Pancreas (tissue), 10 donors: ENCODE data around the gene KPNB1. TPM values are rescaled to one million over a fixed set of nuclear protein-coding genes. Genes with fewer than 3 reads are reported as not detected.

ENCODE experiments used
- ATAC-seq, 4 donors: fragments of 200-7000 bp; cut with Tn5 transposase; one replicate each; pipeline versions ENCODE4 v1.8.0 to v1.9.1; 2020; ENCODE audit warnings: mild to moderate bottlenecking in 4 of 4, moderate library complexity in 4 of 4
- DNase-seq, 6 donors: peaks; one replicate each; pipeline ENCODE4 v3.0.0-alpha.2; 2020
- FAIRE-seq: peaks from 2 replicates; lab custom pipeline; 2012; peaks lifted over from hg19 to GRCh38; lab: Jason Lieb, UNC
- H3K27ac ChIP-seq, 4 donors: fragments of 200-600 bp; sonication (generic); 1 replicate in 3 of 4; 2 replicates in 1 of 4; pipeline versions ENCODE4 v1.5.0 to v1.8.0; 2020
- H3K27me3 ChIP-seq, 4 donors: fragments of 200-600 bp; one replicate each; pipeline ENCODE4 v1.8.0; 2021
- H3K36me3 ChIP-seq, 3 donors: fragments of 200-600 bp; sonication (generic) in 1 of 3; one replicate each; pipeline versions ENCODE4 v1.5.0 to v1.8.0; 2020 to 2021
- H3K4me1 ChIP-seq, 3 donors: fragments of 200-600 bp; one replicate each; pipeline ENCODE4 v1.8.0; 2021
- H3K4me3 ChIP-seq, 4 donors: fragments of 200-600 bp; sonication (generic) in 2 of 4; one replicate each; pipeline versions ENCODE4 v1.5.0 to v1.8.0; 2020 to 2021
- H3K9me3 ChIP-seq, 4 donors: fragments of 200-600 bp; one replicate each; pipeline ENCODE4 v1.8.0; 2021
- WGBS, 2 donors: extraction: QIAGEN DNeasy Blood & Tissue Kit; methylation state at CpG; one replicate each; pipeline ENCODE4 v1.1.7; 2013; 5-methylcytosine and 5-hydroxymethylcytosine counted together
- intact Hi-C, 3 donors: fragments of 100-400 bp; cut with DNase I; formaldehyde crosslinking; loops; one replicate each; pipeline versions ENCODE4 v1.11.1 to v1.14.2; 2022
- polyA plus RNA-seq, 2 donors: library from polyadenylated mRNA; stranded (reverse); fragments of 200-250 nt; gene quantifications; one replicate each; pipeline ENCODE4 v1.2.3, GENCODE V29; 2013
- total RNA-seq, 6 donors: library from RNA; stranded (reverse); fragmentation: NEBNext Ultra II Directional in 4 of 6; extraction: Animal tissue kit (Norgen Biotek cat#: 25700) in 4 of 6; gene quantifications; one replicate each; pipeline versions ENCODE4 v1.2.1 to v1.2.4, GENCODE V29; 2021 to 2023
- TF ChIP-seq, protein P1 (sequence below), 4 donors: fragments of 200-600 bp; sonication (generic) in 3 of 4; IDR thresholded peaks; one replicate each; pipeline versions ENCODE4 v1.5.0 to v1.8.0; 2021; ENCODE audit warnings: antibody characterized with exemption in 4 of 4
- donor health status: healthy with polysubstance abuse.
- donor health status: DM: no; HTN: no; CAD: no; lungs with moderate emphysema.
- donor health status: DM: no; HTN: no; CAD: no.
- donor health status: control.
- donor health status: control.
- donor health status: Bipolar disorder and iron deficiency.
- donor health status: DM: yes; HTN: yes; CAD: no.
- donor health status: DM: no; HTN: no; CAD: no.
- donor health status: DM: no; HTN: no; CAD: no.
- donor health status: DM: yes; HTN: yes; CAD: no.

Gene KPNB1
- total RNA-seq (100 to 1,000 TPM in 5 of 6 donors, 10 to 100 TPM in 1; 91.5 to 126 (median 118) TPM), polyA plus RNA-seq (10 to 100 TPM; 18.1 to 36.7 TPM)

GRCh38 chr17:47649153-47649971 is at the start of gene KPNB1:
Gene KPNB1, plus strand, starts transcription at chr17:47649919. Its CDS starts 326 bp downstream, at chr17:47650245.
- Histone ChIP-seq H3K27me3 (no peaks in the 10 kb centered on the region), H3K4me3 (peak within 1 kb of the TSS; percentile 67 to 87 (median 84)), H3K36me3 (peaks cover 4 to 16% (median 5%) of the 10 kb centered on the region in 3 donors), H3K9me3 (no peaks in the 10 kb centered on the region), H3K27ac (peak within 1 kb of the TSS; percentile 68 to 89 (median 78)), H3K4me1 (peaks cover 0 to 26% (median 10%) of the 10 kb centered on the region in 3 donors)
- intact Hi-C loops = no loop called here
- TF ChIP-seq, protein P1, sequence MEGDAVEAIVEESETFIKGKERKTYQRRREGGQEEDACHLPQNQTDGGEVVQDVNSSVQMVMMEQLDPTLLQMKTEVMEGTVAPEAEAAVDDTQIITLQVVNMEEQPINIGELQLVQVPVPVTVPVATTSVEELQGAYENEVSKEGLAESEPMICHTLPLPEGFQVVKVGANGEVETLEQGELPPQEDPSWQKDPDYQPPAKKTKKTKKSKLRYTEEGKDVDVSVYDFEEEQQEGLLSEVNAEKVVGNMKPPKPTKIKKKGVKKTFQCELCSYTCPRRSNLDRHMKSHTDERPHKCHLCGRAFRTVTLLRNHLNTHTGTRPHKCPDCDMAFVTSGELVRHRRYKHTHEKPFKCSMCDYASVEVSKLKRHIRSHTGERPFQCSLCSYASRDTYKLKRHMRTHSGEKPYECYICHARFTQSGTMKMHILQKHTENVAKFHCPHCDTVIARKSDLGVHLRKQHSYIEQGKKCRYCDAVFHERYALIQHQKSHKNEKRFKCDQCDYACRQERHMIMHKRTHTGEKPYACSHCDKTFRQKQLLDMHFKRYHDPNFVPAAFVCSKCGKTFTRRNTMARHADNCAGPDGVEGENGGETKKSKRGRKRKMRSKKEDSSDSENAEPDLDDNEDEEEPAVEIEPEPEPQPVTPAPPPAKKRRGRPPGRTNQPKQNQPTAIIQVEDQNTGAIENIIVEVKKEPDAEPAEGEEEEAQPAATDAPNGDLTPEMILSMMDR (IDR thresholded peaks at IDR 0.05) = no peak
- peak; percentile 87 to 94 (median 88) for ATAC-seq
- FAIRE-seq = peak; percentile 87
- DNase-seq = peak; percentile 98 to 100 (median 99)
- 0 to 1% methylated on average over 64 to 74 of the region's 74 CpGs for WGBS, 2 donors

GRCh38 chr17:47603830-47604597 is 45.7 kb upstream of the KPNB1 start:
- ATAC-seq = no peak
- 53 to 59% methylated on average over 4 of the region's 4 CpGs for WGBS, 2 donors
- intact Hi-C loops = no loop called here

DNA sequence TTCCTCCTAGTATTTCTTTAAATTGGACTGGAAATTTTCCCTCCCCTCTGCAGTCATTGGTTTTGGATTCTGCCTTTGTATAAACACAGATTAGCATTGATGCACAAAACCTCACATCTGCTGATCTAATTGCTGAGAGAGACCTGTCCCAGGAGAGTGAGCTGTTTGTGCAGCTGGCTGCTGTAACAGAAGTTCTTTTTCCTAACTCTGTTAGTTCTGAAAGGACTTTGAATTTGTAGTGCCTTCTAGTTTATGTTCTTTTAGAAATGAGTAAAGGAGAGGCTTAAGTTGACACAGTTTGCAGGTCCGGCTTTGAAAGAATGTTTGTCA is 45.2 kb upstream of the KPNB1 start:
- no peak overlapping the region for H3K27ac ChIP-seq
- peaks cover under 1 to 52% (median 7%) of the 10 kb centered on the region in 3 donors for H3K36me3 ChIP-seq
- FAIRE-seq = peak; percentile 20
- intact Hi-C loops = no loop called here
- no peaks in the 10 kb centered on the region for H3K9me3 ChIP-seq
- TF ChIP-seq, protein P1 (IDR thresholded peaks at IDR 0.05) = no peak
- ATAC-seq = peak in 3 of 4 donors; percentile 23 to 82 (median 44)
- H3K4me1 ChIP-seq = no peaks in the 10 kb centered on the region
- 48 to 52% methylated on average over 1 of the region's 1 CpG for WGBS, 2 donors
- H3K27me3 ChIP-seq = no peaks in the 10 kb centered on the region
- no peak for DNase-seq
- H3K4me3 ChIP-seq = no peak overlapping the region

More at GRCh38 chr17:47603830-47604597, 45.7 kb upstream of the KPNB1 start:
- Histone ChIP-seq H3K36me3 (peaks cover 0 to 55% (median 7%) of the 10 kb centered on the region in 3 donors), H3K27ac (no peak overlapping the region), H3K9me3 (no peaks in the 10 kb centered on the region), H3K4me1 (no peaks in the 10 kb centered on the region), H3K27me3 (no peaks in the 10 kb centered on the region), H3K4me3 (no peak overlapping the region)
- TF ChIP-seq, protein P1 (IDR thresholded peaks at IDR 0.05) = no peak
- no peak for FAIRE-seq
- DNase-seq = no peak

DNA sequence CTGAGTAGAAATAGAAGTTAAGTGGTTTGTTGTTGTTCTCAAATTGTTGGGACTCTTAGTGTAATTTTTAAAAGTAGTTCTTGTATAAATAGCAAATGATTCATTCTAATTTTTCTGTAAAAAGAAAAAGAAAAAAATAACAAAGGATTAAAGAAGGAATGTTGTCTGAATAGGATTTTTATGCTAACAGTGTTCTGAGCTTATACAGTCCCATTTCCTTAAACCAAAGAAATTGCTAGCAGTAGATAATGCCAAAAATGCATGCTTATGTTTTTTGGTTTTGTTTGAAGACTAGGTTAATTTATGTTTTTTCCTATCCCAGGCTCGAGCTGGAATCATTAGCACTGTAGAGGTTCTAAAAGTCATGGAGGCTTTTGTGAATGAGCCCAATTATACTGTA is 44.7 kb upstream of the KPNB1 start:
- intact Hi-C loops = no loop called here
- Histone ChIP-seq H3K27ac (no peak overlapping the region), H3K36me3 (peaks cover 3 to 48% (median 3%) of the 10 kb centered on the region in 3 donors), H3K4me1 (no peaks in the 10 kb centered on the region), H3K27me3 (no peaks in the 10 kb centered on the region), H3K9me3 (no peaks in the 10 kb centered on the region), H3K4me3 (no peak overlapping the region)
- 66 to 81% methylated on average over 1 of the region's 1 CpG for WGBS, 2 donors
- DNase-seq (no peak), FAIRE-seq (peak; percentile 68), ATAC-seq (no peak)
- TF ChIP-seq, protein P1 (IDR thresholded peaks at IDR 0.05) = no peak
